Measurements from ENCODE around the gene VAV2. TPM values are rescaled to one million over a fixed set of nuclear protein-coding genes. Genes with fewer than 3 reads are reported as not detected.
"Not testable (repeated sequence)": the region's sequence is repeated elsewhere in the genome, so short reads cannot be mapped to it uniquely, and the experiment has no call there.

VAV2 gene
- total RNA-seq, 2 experiments from 2014 or later: 5.1 to 5.5 TPM

DNA sequence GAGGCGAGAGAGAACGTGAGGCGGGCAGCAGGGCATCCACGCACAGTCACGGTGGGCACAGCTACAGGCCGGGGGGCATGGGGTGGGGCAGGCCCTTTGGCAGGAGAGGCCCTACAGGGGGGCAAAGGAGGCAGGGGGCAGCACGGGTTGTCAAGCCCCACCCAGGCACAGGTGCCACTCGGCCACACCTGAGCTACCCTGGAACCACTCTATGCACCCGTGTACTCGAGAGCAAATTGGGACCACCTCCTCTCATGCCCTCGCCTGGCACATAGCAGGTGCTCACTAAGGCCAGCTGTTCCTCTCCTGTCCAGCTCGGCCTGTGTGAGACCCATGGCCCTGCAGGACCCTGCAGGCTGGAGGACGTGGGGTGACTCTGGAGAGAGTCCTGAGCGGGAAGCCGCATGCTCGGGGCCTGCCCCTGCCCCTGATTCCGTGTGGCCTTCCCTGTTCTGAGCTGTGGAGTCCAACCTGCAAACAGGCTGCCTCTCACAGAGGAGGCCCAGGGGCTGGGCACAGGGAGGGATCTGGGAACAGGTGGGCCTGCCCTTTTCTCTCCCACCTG lies 222.5 kb downstream of the VAV2 start:
- Mint-ChIP-seq H3K27me3 (peaks cover 2% of the 10 kb centered on the region), H3K27ac (no peak overlapping the region), H3K9me3 (ENCODE audit: low read depth) (no peaks in the 10 kb centered on the region), H3K4me1 (no peaks in the 10 kb centered on the region), H3K4me3 (no peak overlapping the region), H3K36me3 (peaks cover 2% of the 10 kb centered on the region)
- ATAC-seq (no peak), DNase-seq (no peak)
- CTCF ChIA-PET: interaction anchor here (0.9 to 1.1 kb wide), 3 partner anchors 12 to 165 kb away, joined by 3 to 7 read pairs (median 4); no protein-coding TSS in a partner anchor

DNA sequence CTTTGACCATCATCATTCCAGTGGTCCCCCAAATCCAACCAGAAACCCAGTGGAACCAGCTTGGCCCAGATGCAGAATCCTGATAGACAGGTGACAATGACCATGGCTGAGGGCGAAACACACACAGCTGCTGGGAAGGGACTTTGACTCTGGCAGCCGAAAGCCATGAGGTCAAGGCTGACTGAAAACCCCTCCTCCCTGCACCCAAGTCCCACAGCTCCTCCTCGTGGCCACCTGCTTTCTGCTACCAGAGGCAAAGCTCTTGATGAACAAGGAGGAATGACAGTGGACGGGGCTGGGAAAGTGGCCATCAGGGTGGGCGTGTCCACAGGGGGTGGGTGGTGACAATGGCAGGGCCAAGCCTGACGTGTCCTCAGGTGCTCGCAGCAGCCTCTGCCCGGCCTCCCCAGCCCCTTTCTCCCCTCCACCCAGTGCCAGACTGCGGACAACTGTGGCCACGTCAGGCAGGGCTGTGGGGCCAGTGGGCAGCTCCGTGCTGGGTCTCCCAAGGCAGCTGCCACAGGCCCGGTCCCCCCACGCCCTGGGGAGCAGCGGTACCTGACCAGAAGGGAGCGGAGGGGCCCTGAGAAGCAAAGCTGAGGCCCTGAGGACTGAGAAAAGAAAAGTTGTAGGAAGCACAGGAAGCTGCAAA lies 223.1 kb downstream of the VAV2 start:
- Mint-ChIP-seq H3K27me3 (peaks cover 5% of the 10 kb centered on the region), H3K4me1 (no peaks in the 10 kb centered on the region), H3K9me3 (ENCODE audit: low read depth) (no peaks in the 10 kb centered on the region), H3K4me3 (no peak overlapping the region), H3K27ac (no peak overlapping the region), H3K36me3 (peaks cover 2% of the 10 kb centered on the region)
- CTCF ChIA-PET: interaction anchor here (0.9 to 1.1 kb wide), 2 partner anchors 26 to 164 kb away, joined by 3 to 4 read pairs; no protein-coding TSS in a partner anchor
- DNase-seq (peak; percentile 40), ATAC-seq (no peak)

DNA sequence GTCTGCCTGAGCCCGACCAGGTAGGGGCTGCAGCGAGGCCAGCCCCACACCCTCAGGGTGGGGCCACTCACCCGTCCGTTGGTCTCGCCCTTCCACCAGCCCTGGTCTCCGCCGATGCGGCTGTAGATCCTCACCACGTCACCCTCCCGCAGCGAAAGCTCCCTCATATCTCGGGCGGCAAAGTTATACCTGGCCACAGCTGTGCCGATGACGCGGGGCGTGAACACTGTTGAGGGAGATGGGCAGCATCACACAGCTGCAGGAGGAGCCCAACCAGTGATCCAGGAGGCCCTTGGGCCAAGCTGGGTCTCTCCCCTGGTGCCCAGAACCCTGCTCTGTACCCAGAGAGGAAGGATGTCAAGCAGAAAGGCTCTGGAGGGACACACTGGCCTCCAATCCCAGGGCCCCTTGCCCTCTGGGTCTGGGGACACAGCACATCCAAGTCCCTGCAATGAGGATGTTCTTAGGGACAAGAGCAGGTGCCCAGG lies 223.7 kb downstream of the VAV2 start:
- peaks cover 2% of the 10 kb centered on the region for H3K36me3 Mint-ChIP-seq
- ATAC-seq (no peak), DNase-seq (peak; percentile 18)
- H3K4me1 Mint-ChIP-seq: no peaks in the 10 kb centered on the region
- no peaks in the 10 kb centered on the region for H3K9me3 Mint-ChIP-seq (ENCODE audit: low read depth)
- CTCF ChIA-PET: interaction anchor here (1.0 kb wide), 1 partner anchor 14 kb away, joined by 3 read pairs; no protein-coding TSS in a partner anchor
- peaks cover 5% of the 10 kb centered on the region for H3K27me3 Mint-ChIP-seq
- H3K27ac Mint-ChIP-seq: no peak overlapping the region
- H3K4me3 Mint-ChIP-seq: no peak overlapping the region

- no peaks in the 10 kb centered on the region for H3K4me1 Mint-ChIP-seq
- no peaks in the 10 kb centered on the region for H3K9me3 Mint-ChIP-seq (ENCODE audit: low read depth)
- peaks cover 5% of the 10 kb centered on the region for H3K27me3 Mint-ChIP-seq
- peaks cover 2% of the 10 kb centered on the region for H3K36me3 Mint-ChIP-seq
- ATAC-seq: no peak
- DNase-seq: peak; percentile 21
- no peak overlapping the region for H3K27ac Mint-ChIP-seq
- CTCF ChIA-PET: interaction anchor here (0.6 to 1.3 kb wide), 3 partner anchors 13 to 25 kb away, joined by 3 to 4 read pairs (median 4); no protein-coding TSS in a partner anchor
- H3K4me3 Mint-ChIP-seq: no peak overlapping the region
These were observed 224.5 kb downstream of the VAV2 start for GRCh38 chr9:133767625-133768024.

DNA sequence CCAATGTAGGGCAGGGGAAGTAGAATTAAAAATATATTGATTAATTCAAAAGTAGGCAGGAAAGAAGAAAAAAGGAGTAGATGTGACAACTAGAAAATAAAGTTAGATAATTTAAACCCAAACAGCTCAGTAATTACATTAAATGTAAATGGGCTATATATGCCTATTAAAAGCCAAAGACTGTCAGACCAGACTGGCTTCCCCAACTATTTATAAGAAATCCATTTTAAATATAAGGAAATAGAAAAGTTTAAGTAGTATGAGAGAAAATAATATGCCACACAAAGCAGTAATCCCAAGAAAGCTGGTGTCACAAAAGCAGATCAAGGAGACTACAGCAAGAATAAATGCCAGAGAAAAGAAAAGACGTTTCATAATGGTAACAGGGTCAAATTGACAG lies 225.1 kb downstream of the VAV2 start:
- ATAC-seq (no peak), DNase-seq (no peak)
- Mint-ChIP-seq H3K4me3 (no peak overlapping the region), H3K9me3 (ENCODE audit: low read depth) (no peaks in the 10 kb centered on the region), H3K36me3 (peaks cover 2% of the 10 kb centered on the region), H3K4me1 (no peaks in the 10 kb centered on the region), H3K27ac (no peak overlapping the region), H3K27me3 (peaks cover 5% of the 10 kb centered on the region)
- CTCF ChIA-PET: interaction anchor here (1.3 kb wide), 1 partner anchor 24 kb away, joined by 4 read pairs; no protein-coding TSS in a partner anchor

- H3K9me3 Mint-ChIP-seq (ENCODE audit: low read depth); CTCF ChIA-PET; DNase-seq; H3K27me3 Mint-ChIP-seq; H3K4me1 Mint-ChIP-seq; H3K27ac Mint-ChIP-seq; H3K4me3 Mint-ChIP-seq; ATAC-seq; H3K36me3 Mint-ChIP-seq: not testable (repeated sequence)
These were observed 225.9 kb downstream of the VAV2 start for GRCh38 chr9:133766234-133766633.

DNA sequence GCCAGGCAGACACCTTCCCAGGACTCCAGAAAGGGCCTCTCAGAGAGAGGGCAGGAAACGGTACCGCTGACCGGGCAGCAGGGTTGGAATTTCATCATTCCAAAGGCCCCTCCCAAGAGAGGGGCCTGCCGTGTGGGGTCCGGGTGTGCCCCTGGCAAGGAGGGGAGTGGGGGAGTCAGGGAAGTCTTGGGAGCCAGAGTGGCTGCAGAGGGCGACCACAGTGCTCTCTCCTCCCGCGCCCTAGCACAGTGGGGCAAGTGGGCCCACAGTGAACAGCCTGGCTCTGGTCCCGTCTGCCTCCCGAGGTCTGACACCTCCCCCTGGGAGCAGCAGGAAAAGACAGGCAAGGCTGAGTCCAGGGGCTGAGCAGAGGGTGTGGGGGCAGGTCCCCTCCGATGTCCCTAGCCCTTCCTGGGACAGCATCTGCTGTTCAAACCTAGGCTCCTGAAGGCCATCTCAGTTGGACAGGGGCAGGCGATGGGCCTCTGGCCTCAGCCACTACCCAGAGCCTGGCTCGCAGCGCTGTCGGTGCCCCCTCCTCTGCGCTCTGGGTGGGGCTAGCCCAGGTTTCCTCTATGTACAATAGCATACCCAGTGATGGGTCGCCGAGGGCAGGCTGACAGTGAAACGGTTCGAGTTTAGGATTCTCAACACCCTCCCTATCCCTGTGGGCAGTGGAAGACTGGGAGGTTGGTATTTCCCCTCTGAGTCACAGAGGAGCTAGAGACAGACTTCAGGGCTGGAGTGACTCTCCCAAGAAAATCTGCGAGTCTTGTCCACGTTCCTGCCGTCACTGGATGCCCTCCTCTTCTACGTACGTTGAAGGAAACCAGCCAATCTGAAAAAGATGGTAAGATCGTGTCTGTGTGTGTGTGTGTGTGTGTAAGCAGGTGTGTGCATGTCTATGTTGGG lies 228.6 kb downstream of the VAV2 start:
- H3K4me3 Mint-ChIP-seq: no peak overlapping the region
- peaks cover 2% of the 10 kb centered on the region for H3K36me3 Mint-ChIP-seq
- H3K27ac Mint-ChIP-seq: no peak overlapping the region
- no peaks in the 10 kb centered on the region for H3K9me3 Mint-ChIP-seq (ENCODE audit: low read depth)
- no peaks in the 10 kb centered on the region for H3K4me1 Mint-ChIP-seq
- DNase-seq (peak; percentile 36), ATAC-seq (no peak)
- H3K27me3 Mint-ChIP-seq: peaks cover 5% of the 10 kb centered on the region
- CTCF ChIA-PET: no interaction called here

DNA sequence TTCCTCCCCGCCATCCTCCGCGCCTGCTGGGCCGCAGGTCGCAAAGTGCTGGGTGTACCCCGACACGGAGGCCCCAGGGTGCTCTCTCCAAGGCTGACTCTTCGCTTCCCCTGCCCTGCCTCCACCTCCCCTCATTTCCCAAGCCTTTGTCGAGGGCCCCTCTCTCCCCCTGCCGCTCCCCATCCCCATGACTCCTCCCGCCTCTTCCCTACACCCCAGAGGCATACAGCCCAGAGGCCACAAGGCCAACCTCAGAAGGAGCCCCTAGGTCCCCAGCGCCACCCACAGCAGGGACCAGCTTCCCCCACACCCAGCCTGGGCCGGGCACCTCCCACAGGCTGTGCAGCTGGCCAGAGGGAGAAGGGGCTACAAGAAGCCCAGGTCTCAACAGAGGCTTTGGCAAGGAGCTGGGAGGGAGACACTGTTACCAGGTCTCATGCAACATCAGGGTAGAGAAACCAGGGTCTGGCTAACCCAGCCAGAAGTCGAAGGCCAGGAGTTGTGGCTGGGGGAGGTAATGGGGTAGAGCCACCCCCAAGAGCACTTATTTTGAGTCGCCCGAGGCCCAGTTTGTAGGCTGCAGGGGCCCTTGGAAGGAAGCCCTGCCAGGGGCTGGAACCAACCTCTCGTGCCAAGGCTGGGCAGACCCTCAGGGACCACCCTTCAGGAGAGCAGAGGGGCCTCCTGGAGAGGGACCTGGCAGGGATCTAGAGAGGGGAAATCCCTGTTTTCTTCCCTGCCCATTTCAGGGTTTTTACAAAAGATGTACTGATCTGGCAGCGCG lies 229.4 kb downstream of the VAV2 start:
- DNase-seq (no peak), ATAC-seq (no peak)
- no peak overlapping the region for H3K4me3 Mint-ChIP-seq
- H3K27me3 Mint-ChIP-seq: peaks cover 5% of the 10 kb centered on the region
- H3K4me1 Mint-ChIP-seq: no peaks in the 10 kb centered on the region
- H3K36me3 Mint-ChIP-seq: peaks cover 2% of the 10 kb centered on the region
- CTCF ChIA-PET: no interaction called here
- no peak overlapping the region for H3K27ac Mint-ChIP-seq
- no peaks in the 10 kb centered on the region for H3K9me3 Mint-ChIP-seq (ENCODE audit: low read depth)

DNA sequence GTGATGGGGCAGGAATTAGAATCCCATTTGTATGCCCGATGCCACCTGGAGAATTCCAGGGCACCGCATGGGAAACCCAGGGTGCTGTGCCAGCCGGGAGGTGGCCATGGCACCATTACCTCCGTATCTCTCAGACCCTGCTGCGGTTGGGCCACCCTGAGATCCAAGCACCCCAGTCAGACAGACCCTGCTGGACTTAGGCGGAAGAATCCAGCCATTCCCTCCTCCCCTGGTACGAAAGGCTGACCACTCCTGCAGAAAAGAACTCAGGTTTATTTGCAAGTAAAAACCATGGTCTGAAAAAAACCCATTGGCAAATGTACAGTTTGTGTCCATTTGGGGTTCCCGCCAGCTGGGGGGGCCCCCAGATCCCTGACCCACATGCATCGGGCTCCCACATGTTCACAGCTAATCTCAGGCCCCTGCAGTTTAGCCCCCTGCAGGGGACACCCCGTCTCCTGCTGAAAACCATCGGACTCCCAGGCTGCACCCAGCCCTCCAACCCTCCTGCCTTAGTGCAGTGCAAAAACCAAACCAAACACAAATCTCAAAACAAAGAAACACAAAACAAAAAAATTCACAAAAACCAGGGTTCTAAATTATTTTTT lies 230.4 kb downstream of the VAV2 start:
- ATAC-seq (no peak), DNase-seq (peak; percentile 28)
- CTCF ChIA-PET: no interaction called here
- Mint-ChIP-seq H3K27me3 (peaks cover 5% of the 10 kb centered on the region), H3K4me3 (no peak overlapping the region), H3K9me3 (ENCODE audit: low read depth) (no peaks in the 10 kb centered on the region), H3K27ac (no peak overlapping the region), H3K4me1 (no peaks in the 10 kb centered on the region), H3K36me3 (peaks cover under 1% of the 10 kb centered on the region)

GRCh38 chr9:133760713-133761290 lies 231.3 kb downstream of the VAV2 start:
- Mint-ChIP-seq H3K27me3 (peaks cover 5% of the 10 kb centered on the region), H3K27ac (no peak overlapping the region), H3K4me3 (no peak overlapping the region), H3K4me1 (no peaks in the 10 kb centered on the region), H3K9me3 (ENCODE audit: low read depth) (no peaks in the 10 kb centered on the region), H3K36me3 (no peaks in the 10 kb centered on the region)
- CTCF ChIA-PET: no interaction called here
- no peak for ATAC-seq
- no peak for DNase-seq

DNA sequence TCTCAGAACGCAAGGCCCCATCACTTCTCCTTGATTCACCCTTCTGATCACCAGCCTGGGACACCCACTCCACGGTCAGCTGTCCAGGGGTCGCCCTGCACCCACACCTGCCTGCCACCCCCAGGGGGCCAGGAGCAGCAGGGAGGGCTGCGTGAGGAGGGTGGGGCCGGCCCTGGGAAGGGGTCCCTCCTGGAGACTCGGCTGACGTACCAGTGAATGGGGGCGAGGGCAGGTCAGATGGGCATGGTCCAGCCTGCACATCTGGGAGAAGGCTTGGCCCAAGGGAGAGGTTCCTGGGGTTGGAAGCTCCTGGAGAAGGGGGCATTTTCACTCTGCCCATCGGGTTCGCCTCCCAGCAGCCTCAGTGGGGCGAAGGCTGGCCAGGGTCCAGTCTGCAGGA lies 232.2 kb downstream of the VAV2 start:
- no peak for ATAC-seq
- Mint-ChIP-seq H3K36me3 (no peaks in the 10 kb centered on the region), H3K4me3 (no peak overlapping the region), H3K27me3 (peaks cover 5% of the 10 kb centered on the region), H3K27ac (no peak overlapping the region), H3K9me3 (ENCODE audit: low read depth) (no peaks in the 10 kb centered on the region), H3K4me1 (no peaks in the 10 kb centered on the region)
- DNase-seq: peak; percentile 34
- CTCF ChIA-PET: no interaction called here

GRCh38 chr9:133759146-133759900 lies 232.8 kb downstream of the VAV2 start:
- Mint-ChIP-seq H3K27ac (no peak overlapping the region), H3K9me3 (ENCODE audit: low read depth) (no peaks in the 10 kb centered on the region), H3K27me3 (peaks cover 2% of the 10 kb centered on the region), H3K36me3 (no peaks in the 10 kb centered on the region), H3K4me1 (no peaks in the 10 kb centered on the region), H3K4me3 (no peak overlapping the region)
- DNase-seq (peak; percentile 12), ATAC-seq (no peak)
- CTCF ChIA-PET: no interaction called here

Measured in activated CD8-positive, alpha-beta memory T cell treated with anti-CD3 and anti-CD28 coated beads, Interleukin-2, amount 10 ng/mL, durations not matched to agents 7 days and 5 days (primary cell).